Smooth muscle cell (in vitro differentiated cells): ENCODE measurements around the gene TP53TG5. TPM values are rescaled to one million over a fixed set of nuclear protein-coding genes. Genes with fewer than 3 reads are reported as not detected.

Experiments
- DNase-seq: peaks from one replicate; lab custom pipeline; 2025; ENCODE audit not compliant: unreplicated experiment; lab: John Stamatoyannopoulos, UW
- H2AFZ ChIP-seq: fragments of 200-600 bp; sonication (generic); 2 replicates; pipeline ENCODE4 v1.6.0; 2016; ENCODE audit warnings: antibody characterized with exemption, low read depth, mild to moderate bottlenecking
- H3F3A ChIP-seq: fragments of 200-600 bp; sonication (generic); 2 replicates; pipeline ENCODE4 v1.6.0; 2017; ENCODE audit warnings: antibody characterized with exemption, low read depth
- H3K27ac ChIP-seq: fragments of 200-600 bp; sonication (generic); 2 replicates; pipeline ENCODE4 v1.5.1; 2016; ENCODE audit warnings: low read depth, mild to moderate bottlenecking
- H3K27me3 ChIP-seq: fragments of 200-600 bp; sonication (generic); 2 replicates; pipeline ENCODE4 v1.6.1; 2016; ENCODE audit warnings: low read depth, mild to moderate bottlenecking
- H3K36me3 ChIP-seq: fragments of 200-600 bp; sonication (generic); 2 replicates; pipeline ENCODE4 v1.5.1; 2016; ENCODE audit warnings: low read depth
- H3K4me1 ChIP-seq: fragments of 200-600 bp; sonication (generic); 2 replicates; pipeline ENCODE4 v1.5.1; 2016; ENCODE audit warnings: low read depth
- H3K4me2 ChIP-seq: fragments of 200-600 bp; sonication (generic); 2 replicates; pipeline ENCODE4 v1.6.0; 2016; ENCODE audit warnings: mild to moderate bottlenecking
- H3K4me3 ChIP-seq: fragments of 200-600 bp; sonication (generic); 2 replicates; pipeline ENCODE4 v1.5.1; 2016; ENCODE audit warnings: mild to moderate bottlenecking
- H3K79me2 ChIP-seq: fragments of 200-600 bp; sonication (generic); 2 replicates; pipeline ENCODE4 v1.6.0; 2016; ENCODE audit warnings: low read depth, mild to moderate bottlenecking
- H3K9ac ChIP-seq: fragments of 200-600 bp; sonication (generic); 2 replicates; pipeline ENCODE4 v1.6.0; 2016; ENCODE audit warnings: low read depth
- H3K9me3 ChIP-seq: fragments of 200-600 bp; sonication (generic); replicated peaks from 2 replicates; pipeline ENCODE4 v1.5.1; 2016; ENCODE audit warnings: low read depth
- H4K20me1 ChIP-seq: fragments of 200-600 bp; sonication (generic); 2 replicates; pipeline ENCODE4 v1.6.0; 2016; ENCODE audit warnings: low read depth
- WGBS: methylation state at CpG from one replicate; pipeline ENCODE4 v1.1.7; 2016; ENCODE audit warnings: low lambda C conversion rate; 5-methylcytosine and 5-hydroxymethylcytosine counted together
- polyA plus RNA-seq: library from polyadenylated mRNA; unstranded; fragments of >200 nt; fragmentation: Nextera tagmentation; extraction: Ambion mirVana; gene quantifications from 2 replicates; pipeline ENCODE4 v1.2.1, GENCODE V29; 2016
- total RNA-seq: library from RNA; depleted of rRNA; stranded (reverse); fragments of >200 nt; gene quantifications from 2 replicates; pipeline ENCODE4 v1.2.3, GENCODE V29; 2014
- TF ChIP-seq, protein P1 (sequence below): fragments of 200-600 bp; sonication (generic); IDR thresholded peaks from 2 replicates; pipeline ENCODE4 v1.5.1; 2017; ENCODE audit warnings: borderline replicate concordance, mild to moderate bottlenecking, antibody characterized with exemption; ENCODE audit not compliant: insufficient read depth, poor library complexity, severe bottlenecking

The TP53TG5 gene
- total and polyA plus RNA-seq, 2 experiments from 2014 or later = 0.06 TPM; not detected in 1

GRCh38 chr20:45350217-45350616 is 27.9 kb downstream of the TP53TG5 start:
- no peaks in the 10 kb centered on the region for H3K9me3 ChIP-seq
- H3K4me1 ChIP-seq = peaks cover 29% of the 10 kb centered on the region
- no peak overlapping the region for H3K27ac ChIP-seq
- no peaks in the 10 kb centered on the region for H3K27me3 ChIP-seq
- H2AFZ ChIP-seq = no peak overlapping the region
- TF ChIP-seq, protein P1, sequence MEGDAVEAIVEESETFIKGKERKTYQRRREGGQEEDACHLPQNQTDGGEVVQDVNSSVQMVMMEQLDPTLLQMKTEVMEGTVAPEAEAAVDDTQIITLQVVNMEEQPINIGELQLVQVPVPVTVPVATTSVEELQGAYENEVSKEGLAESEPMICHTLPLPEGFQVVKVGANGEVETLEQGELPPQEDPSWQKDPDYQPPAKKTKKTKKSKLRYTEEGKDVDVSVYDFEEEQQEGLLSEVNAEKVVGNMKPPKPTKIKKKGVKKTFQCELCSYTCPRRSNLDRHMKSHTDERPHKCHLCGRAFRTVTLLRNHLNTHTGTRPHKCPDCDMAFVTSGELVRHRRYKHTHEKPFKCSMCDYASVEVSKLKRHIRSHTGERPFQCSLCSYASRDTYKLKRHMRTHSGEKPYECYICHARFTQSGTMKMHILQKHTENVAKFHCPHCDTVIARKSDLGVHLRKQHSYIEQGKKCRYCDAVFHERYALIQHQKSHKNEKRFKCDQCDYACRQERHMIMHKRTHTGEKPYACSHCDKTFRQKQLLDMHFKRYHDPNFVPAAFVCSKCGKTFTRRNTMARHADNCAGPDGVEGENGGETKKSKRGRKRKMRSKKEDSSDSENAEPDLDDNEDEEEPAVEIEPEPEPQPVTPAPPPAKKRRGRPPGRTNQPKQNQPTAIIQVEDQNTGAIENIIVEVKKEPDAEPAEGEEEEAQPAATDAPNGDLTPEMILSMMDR = no peak
- H3K79me2 ChIP-seq = peaks cover 26% of the 10 kb centered on the region
- peaks cover 33% of the 10 kb centered on the region for H3F3A ChIP-seq
- no peaks in the 10 kb centered on the region for H3K36me3 ChIP-seq
- H3K9ac ChIP-seq = no peak overlapping the region
- 76% methylated on average over 1 of the region's 1 CpG for WGBS
- peaks cover 24% of the 10 kb centered on the region for H4K20me1 ChIP-seq
- DNase-seq = no peak
- H3K4me3 ChIP-seq = no peak overlapping the region
- no peak overlapping the region for H3K4me2 ChIP-seq

- H4K20me1 ChIP-seq = peaks cover 19% of the 10 kb centered on the region
- H2AFZ ChIP-seq = no peak within 1 kb of the TSS
- peaks cover 35% of the 10 kb centered on the region for H3K4me1 ChIP-seq
- H3K9me3 ChIP-seq = no peaks in the 10 kb centered on the region
- peak; percentile 53 for DNase-seq
- peak within 1 kb of the TSS; percentile 80 for H3K4me3 ChIP-seq
- 2% methylated on average over 28 of the region's 77 CpGs for WGBS
- H3K9ac ChIP-seq = peak within 1 kb of the TSS; percentile 88
- no peaks in the 10 kb centered on the region for H3K27me3 ChIP-seq
- H3K36me3 ChIP-seq = no peaks in the 10 kb centered on the region
- peak within 1 kb of the TSS; percentile 96 for H3K27ac ChIP-seq
- H3K4me2 ChIP-seq = peak within 1 kb of the TSS; percentile 97
- peaks cover 38% of the 10 kb centered on the region for H3K79me2 ChIP-seq
- TF ChIP-seq, protein P1 = no peak
- peaks cover 30% of the 10 kb centered on the region for H3F3A ChIP-seq
Measured at GRCh38 chr20:45347936-45348778, 30.0 kb downstream of the TP53TG5 start, which contains the start of gene SDC4. TSS of gene SDC4 (minus strand) at chr20:45348424. CDS start at chr20:45348384, 40 bp downstream.

DNA sequence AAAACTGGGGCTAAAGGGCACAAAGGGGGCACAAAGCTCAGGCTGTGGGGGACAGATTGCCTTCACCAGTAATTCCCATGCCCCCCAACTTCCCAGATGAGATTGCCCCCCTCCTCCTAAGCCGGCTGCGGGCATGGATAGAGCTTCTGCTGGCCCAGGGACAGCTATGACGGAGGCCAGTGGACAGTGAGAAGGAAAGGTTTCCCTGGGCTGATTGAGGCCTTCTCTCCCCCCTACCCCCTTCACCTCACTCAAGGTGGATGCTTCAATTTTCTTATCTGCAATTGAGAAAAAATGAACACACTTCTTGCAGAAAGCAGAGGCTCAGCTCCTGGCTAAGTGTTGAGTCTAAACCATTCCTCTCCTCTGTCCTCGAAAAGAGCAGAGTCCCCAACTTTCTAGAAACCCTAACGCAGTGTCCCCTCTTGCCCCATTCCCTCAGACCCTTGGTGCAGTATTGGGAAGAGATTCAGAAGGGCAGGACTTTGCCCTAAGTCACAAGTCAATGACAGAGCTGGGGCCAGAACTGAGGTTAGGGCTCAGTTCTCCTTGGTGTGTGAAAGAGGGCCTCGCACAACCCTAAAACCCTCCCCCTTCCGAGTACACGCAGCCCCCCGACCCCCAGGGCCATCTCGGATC is 30.7 kb downstream of the TP53TG5 start:
- peak overlapping the region; percentile 88 for H3K9ac ChIP-seq
- peak overlapping the region; percentile 80 for H3K4me3 ChIP-seq
- H3K27ac ChIP-seq = peak overlapping the region; percentile 96
- no peaks in the 10 kb centered on the region for H3K36me3 ChIP-seq
- H3K79me2 ChIP-seq = peaks cover 45% of the 10 kb centered on the region
- TF ChIP-seq, protein P1 = no peak
- WGBS = 6% methylated on average over 8 of the region's 10 CpGs
- DNase-seq = no peak
- H4K20me1 ChIP-seq = peaks cover 19% of the 10 kb centered on the region
- peak overlapping the region; percentile 97 for H3K4me2 ChIP-seq
- no peak overlapping the region for H2AFZ ChIP-seq
- peaks cover 35% of the 10 kb centered on the region for H3F3A ChIP-seq
- H3K9me3 ChIP-seq = no peaks in the 10 kb centered on the region
- H3K4me1 ChIP-seq = peaks cover 43% of the 10 kb centered on the region
- H3K27me3 ChIP-seq = no peaks in the 10 kb centered on the region
